HEK293 (cell line): ENCODE data around the gene SORL1.

Experiments
- CTCF ChIA-PET: fragments of 350-600 bp; formaldehyde crosslinking; extraction: SDS; loops from one replicate; lab custom pipeline; 2021; ENCODE audit warnings: antibody characterized with exemption; lab: Yijun Ruan, JAX
- POLR2A ChIA-PET: fragments of 300-600 bp; formaldehyde crosslinking; extraction: SDS; loops from one replicate; lab custom pipeline; 2020; ENCODE audit warnings: antibody characterized with exemption, inconsistent platforms; lab: Yijun Ruan, JAX
- H3K27ac ChIP-seq: fragments of 200-500 bp; sonication (Bioruptor generic); 2 replicates; pipeline ENCODE4 v1.5.1; 2014; ENCODE audit warnings: low read depth, low read length, control low read depth, inconsistent platforms; ENCODE audit errors: extremely low read depth
- H3K36me3 ChIP-seq, 2 experiments: fragments of 200-500 bp in 1 of 2; sonication (Bioruptor generic) in 1 of 2; 1 replicate in 1 of 2; 2 replicates in 1 of 2; pipeline ENCODE4 v1.5.1; 2014 to 2017; ENCODE audit warnings: inconsistent platforms in 2 of 2, low read length in 2 of 2; ENCODE audit not compliant: control insufficient read depth in 2 of 2, insufficient read depth in 1 of 2
- H3K4me1 ChIP-seq: fragments of 200-500 bp; sonication (Bioruptor generic); 2 replicates; pipeline ENCODE4 v1.5.1; 2014; ENCODE audit warnings: mild to moderate bottlenecking, low read length, inconsistent platforms; ENCODE audit not compliant: control insufficient read depth, insufficient read depth
- H3K4me3 ChIP-seq: 2 replicates; pipeline ENCODE4 v1.5.1; 2011; ENCODE audit warnings: low read depth, mild to moderate bottlenecking, control low read depth, low read length, moderate library complexity
- H3K9me3 ChIP-seq: fragments of 200-500 bp; sonication (Bioruptor generic); 2 replicates; pipeline ENCODE4 v1.5.1; 2014; ENCODE audit warnings: low read depth, low read length, inconsistent platforms; ENCODE audit not compliant: control insufficient read depth, insufficient read depth
- EGR2 ChIP-seq: fragments of 450-650 bp; formaldehyde crosslinking; IDR thresholded peaks from 2 replicates; pipeline ENCODE4 v1.5.1; 2016; ENCODE audit warnings: low read depth, missing biosample characterization, missing genetic modification characterization
- ELK4 ChIP-seq: IDR thresholded peaks from 2 replicates; pipeline ENCODE4 v1.6.1; 2011; ENCODE audit warnings: mild to moderate bottlenecking, low read depth, low read length, borderline replicate concordance
- FEZF1 ChIP-seq: fragments of 450-650 bp; formaldehyde crosslinking; IDR thresholded peaks from 2 replicates; pipeline ENCODE4 v1.5.1; 2016; ENCODE audit warnings: missing biosample characterization, missing genetic modification characterization
- KLF17 ChIP-seq: fragments of 450-650 bp; formaldehyde crosslinking; IDR thresholded peaks from 2 replicates; pipeline ENCODE4 v1.5.1; 2016; ENCODE audit warnings: missing biosample characterization, missing genetic modification characterization
- SCRT1 ChIP-seq: fragments of 450-650 bp; formaldehyde crosslinking; IDR thresholded peaks from 2 replicates; pipeline ENCODE4 v1.5.1; 2016; ENCODE audit warnings: missing biosample characterization, missing genetic modification characterization, borderline replicate concordance
- ZBTB17 ChIP-seq: fragments of 450-650 bp; formaldehyde crosslinking; IDR thresholded peaks from 2 replicates; pipeline ENCODE4 v1.5.1; 2016; ENCODE audit warnings: missing biosample characterization, missing genetic modification characterization
- ZBTB7A ChIP-seq: fragments of 450-650 bp; formaldehyde crosslinking; IDR thresholded peaks from 2 replicates; pipeline ENCODE4 v1.5.1; 2016; ENCODE audit warnings: low read depth, missing biosample characterization, missing genetic modification characterization
- ZNF302 ChIP-seq: fragments of 450-650 bp; formaldehyde crosslinking; IDR thresholded peaks from 2 replicates; pipeline ENCODE4 v1.5.1; 2016; ENCODE audit warnings: missing biosample characterization, missing genetic modification characterization, low read depth
- ZNF335 ChIP-seq: fragments of 450-650 bp; formaldehyde crosslinking; conservative IDR thresholded peaks from 2 replicates; pipeline ENCODE4 v1.5.1; 2016; ENCODE audit warnings: missing biosample characterization, missing genetic modification characterization
- ZNF366 ChIP-seq: fragments of 450-650 bp; formaldehyde crosslinking; conservative IDR thresholded peaks from 2 replicates; pipeline ENCODE4 v1.5.1; 2016; ENCODE audit warnings: missing biosample characterization, missing genetic modification characterization
- ZNF398 ChIP-seq: fragments of 450-650 bp; formaldehyde crosslinking; IDR thresholded peaks from 2 replicates; pipeline ENCODE4 v1.5.1; 2017; ENCODE audit warnings: missing biosample characterization, missing genetic modification characterization
- ZNF404 ChIP-seq: fragments of 450-650 bp; formaldehyde crosslinking; IDR thresholded peaks from 2 replicates; pipeline ENCODE4 v1.5.1; 2017; ENCODE audit warnings: missing biosample characterization, missing genetic modification characterization
- ZNF510 ChIP-seq: fragments of 450-650 bp; formaldehyde crosslinking; IDR thresholded peaks from 2 replicates; pipeline ENCODE4 v1.5.1; 2018; ENCODE audit warnings: mild to moderate bottlenecking, missing genetic modification characterization, missing biosample characterization; ENCODE audit not compliant: insufficient replicate concordance
- ZNF549 ChIP-seq: fragments of 450-650 bp; IDR thresholded peaks from 2 replicates; pipeline ENCODE4 v1.5.1; 2018; ENCODE audit warnings: missing biosample characterization, missing genetic modification characterization, mild to moderate bottlenecking, inconsistent platforms, moderate library complexity
- ZNF558 ChIP-seq: fragments of 450-650 bp; formaldehyde crosslinking; IDR thresholded peaks from 2 replicates; pipeline ENCODE4 v1.5.1; 2016; ENCODE audit warnings: missing biosample characterization, missing genetic modification characterization
- ZNF610 ChIP-seq: fragments of 450-650 bp; formaldehyde crosslinking; IDR thresholded peaks from 2 replicates; pipeline ENCODE4 v1.5.1; 2016; ENCODE audit warnings: missing biosample characterization, missing genetic modification characterization, borderline replicate concordance
- ZNF707 ChIP-seq: fragments of 450-650 bp; formaldehyde crosslinking; IDR thresholded peaks from 2 replicates; pipeline ENCODE4 v1.5.1; 2016; ENCODE audit warnings: missing biosample characterization, missing genetic modification characterization
- ZNF76 ChIP-seq: fragments of 450-650 bp; formaldehyde crosslinking; IDR thresholded peaks from 2 replicates; pipeline ENCODE4; 2016; ENCODE audit warnings: low read depth, missing biosample characterization, missing genetic modification characterization, borderline replicate concordance
- TF ChIP-seq, protein P1 (sequence below): fragments of 450-650 bp; formaldehyde crosslinking; IDR thresholded peaks from 2 replicates; pipeline ENCODE4 v1.5.1; 2017; ENCODE audit warnings: missing biosample characterization, missing genetic modification characterization

SORL1 gene

DNA sequence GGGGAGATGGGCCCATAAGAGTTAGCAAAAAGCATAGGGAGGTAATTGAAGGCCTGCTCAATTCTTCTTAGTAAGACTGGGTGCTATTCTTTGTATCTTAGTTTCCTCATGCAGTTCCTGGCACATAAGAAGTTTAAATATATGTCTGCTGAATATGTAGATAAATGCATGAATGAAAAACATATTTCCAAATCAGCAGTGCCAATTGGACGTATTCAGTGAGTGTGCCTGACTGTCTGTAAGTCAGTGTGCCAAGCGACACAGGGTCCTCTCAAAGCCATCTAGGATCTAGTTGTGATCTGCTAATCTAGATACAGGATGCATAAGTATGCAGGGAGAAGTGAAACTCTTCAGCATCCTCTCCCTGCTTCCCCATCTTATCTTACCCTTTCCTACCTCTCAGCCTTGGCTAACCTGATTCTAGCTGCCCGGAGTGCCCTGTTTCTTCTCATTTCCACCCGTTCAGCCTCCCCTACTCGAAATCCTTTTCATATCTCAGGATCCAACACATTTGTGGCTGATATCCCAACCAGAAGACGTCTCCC lies 91.8 kb downstream of the SORL1 start:
- H3K4me1 ChIP-seq, result no peaks in the 10 kb centered on the region
- no peak for TF ChIP-seq SCRT1 (tag by site-specific recombination)
- no peak for TF ChIP-seq KLF17 (tag by site-specific recombination)
- TF ChIP-seq, all 188 proteins: peak for 0
- CTCF ChIA-PET, result no interaction called here
- no peak overlapping the region for H3K4me3 ChIP-seq
- no peak overlapping the region for H3K27ac ChIP-seq
- POLR2A ChIA-PET, result no interaction called here
- peaks cover 0 to 8% of the 10 kb centered on the region in 2 experiments; a peak in 1 of 3 replicates for H3K36me3 ChIP-seq
- no peaks in the 10 kb centered on the region for H3K9me3 ChIP-seq

GRCh38 chr11:121544956-121545355 lies 92.8 kb downstream of the SORL1 start:
- Histone ChIP-seq H3K36me3 (peaks cover 0 to 8% of the 10 kb centered on the region in 2 experiments; a peak in 1 of 3 replicates), H3K4me3 (no peak overlapping the region)
- ChIA-PET POLR2A (no interaction called here), CTCF (no interaction called here)
- TF ChIP-seq ZNF302 (tag by site-specific recombination) (no peak), ZNF510 (tag by site-specific recombination) (no peak), ZNF335 (tag by site-specific recombination) (no peak), ZBTB17 (no peak), ZBTB7A (tag by site-specific recombination) (no peak), EGR2 (tag by site-specific recombination) (no peak), ZNF398 (no peak), ELK4 (no peak), FEZF1 (tag by site-specific recombination) (no peak), ZNF549 (tag by site-specific recombination) (no peak), ZNF707 (tag by site-specific recombination) (no peak), ZNF366 (tag by site-specific recombination) (no peak), ZNF404 (tag by site-specific recombination) (no peak), ZNF558 (tag by site-specific recombination) (no peak), ZNF610 (no peak), ZNF76 (tag by site-specific recombination) (no peak)
- TF ChIP-seq, protein P1, sequence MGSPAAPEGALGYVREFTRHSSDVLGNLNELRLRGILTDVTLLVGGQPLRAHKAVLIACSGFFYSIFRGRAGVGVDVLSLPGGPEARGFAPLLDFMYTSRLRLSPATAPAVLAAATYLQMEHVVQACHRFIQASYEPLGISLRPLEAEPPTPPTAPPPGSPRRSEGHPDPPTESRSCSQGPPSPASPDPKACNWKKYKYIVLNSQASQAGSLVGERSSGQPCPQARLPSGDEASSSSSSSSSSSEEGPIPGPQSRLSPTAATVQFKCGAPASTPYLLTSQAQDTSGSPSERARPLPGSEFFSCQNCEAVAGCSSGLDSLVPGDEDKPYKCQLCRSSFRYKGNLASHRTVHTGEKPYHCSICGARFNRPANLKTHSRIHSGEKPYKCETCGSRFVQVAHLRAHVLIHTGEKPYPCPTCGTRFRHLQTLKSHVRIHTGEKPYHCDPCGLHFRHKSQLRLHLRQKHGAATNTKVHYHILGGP (tag by site-specific recombination), result no peak
- TF ChIP-seq, all 188 proteins: peak for 0
- Histone ChIP-seq H3K4me1 (no peaks in the 10 kb centered on the region), H3K9me3 (no peaks in the 10 kb centered on the region), H3K27ac (no peak overlapping the region)
